GM21447 (cell line): Measurements from ENCODE around the gene TICRR.

Experiments
- ATAC-seq: cut with Tn5 transposase; IDR thresholded peaks from one replicate; pipeline ENCODE4 v1.9.1; 2021; ENCODE audit not compliant: unreplicated experiment

The TICRR gene

DNA sequence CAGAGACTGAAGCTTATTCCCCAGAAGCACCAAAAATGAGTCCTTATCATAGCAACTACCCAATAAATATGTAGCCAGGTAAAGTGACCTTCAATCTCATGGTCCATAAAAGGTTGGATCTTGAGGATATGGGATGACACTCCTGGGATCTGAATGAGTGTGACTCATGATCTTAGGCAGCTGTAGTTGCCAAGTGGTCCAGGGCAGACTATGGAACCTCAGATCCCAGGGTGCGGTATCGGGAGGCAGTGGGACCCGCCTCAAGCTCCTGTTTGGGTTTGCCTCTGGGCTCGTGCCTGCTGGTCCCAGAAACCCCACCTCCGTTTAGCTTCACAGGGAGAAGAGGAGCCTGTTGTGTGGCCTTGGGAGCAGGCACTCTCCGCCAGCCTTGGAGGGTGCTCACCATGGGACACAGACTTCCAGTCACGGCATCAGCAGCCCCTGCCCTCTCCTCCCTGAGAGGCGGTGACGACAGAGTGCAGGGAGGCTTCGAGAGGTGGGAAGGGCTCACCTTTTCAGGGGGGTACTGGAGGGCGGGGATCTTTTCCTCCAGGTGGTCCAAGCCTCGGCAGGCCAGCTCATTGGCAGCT, 95.8 kb downstream of the TICRR start:
- ATAC-seq: no peak

DNA sequence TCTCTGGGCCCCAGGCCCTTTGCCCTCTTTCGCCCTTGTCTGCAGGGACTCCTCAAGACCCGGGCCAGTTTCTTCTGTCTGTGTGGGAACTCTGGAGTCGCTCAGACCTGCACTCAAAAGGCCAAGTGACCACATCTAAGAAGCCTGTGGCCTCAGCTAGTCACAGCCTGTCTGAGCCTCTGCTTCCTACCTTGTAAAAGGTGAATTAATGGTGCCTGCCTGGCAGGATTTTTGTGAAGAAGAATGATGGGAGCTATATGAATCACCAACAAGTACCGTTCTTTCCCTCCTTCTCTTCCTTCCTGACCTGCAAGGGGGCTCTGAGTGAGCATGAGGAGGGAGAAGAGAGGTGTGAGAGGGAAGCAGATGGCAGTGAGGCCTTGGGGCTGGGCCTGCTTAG, 96.4 kb downstream of the TICRR start:
- no peak for ATAC-seq

DNA sequence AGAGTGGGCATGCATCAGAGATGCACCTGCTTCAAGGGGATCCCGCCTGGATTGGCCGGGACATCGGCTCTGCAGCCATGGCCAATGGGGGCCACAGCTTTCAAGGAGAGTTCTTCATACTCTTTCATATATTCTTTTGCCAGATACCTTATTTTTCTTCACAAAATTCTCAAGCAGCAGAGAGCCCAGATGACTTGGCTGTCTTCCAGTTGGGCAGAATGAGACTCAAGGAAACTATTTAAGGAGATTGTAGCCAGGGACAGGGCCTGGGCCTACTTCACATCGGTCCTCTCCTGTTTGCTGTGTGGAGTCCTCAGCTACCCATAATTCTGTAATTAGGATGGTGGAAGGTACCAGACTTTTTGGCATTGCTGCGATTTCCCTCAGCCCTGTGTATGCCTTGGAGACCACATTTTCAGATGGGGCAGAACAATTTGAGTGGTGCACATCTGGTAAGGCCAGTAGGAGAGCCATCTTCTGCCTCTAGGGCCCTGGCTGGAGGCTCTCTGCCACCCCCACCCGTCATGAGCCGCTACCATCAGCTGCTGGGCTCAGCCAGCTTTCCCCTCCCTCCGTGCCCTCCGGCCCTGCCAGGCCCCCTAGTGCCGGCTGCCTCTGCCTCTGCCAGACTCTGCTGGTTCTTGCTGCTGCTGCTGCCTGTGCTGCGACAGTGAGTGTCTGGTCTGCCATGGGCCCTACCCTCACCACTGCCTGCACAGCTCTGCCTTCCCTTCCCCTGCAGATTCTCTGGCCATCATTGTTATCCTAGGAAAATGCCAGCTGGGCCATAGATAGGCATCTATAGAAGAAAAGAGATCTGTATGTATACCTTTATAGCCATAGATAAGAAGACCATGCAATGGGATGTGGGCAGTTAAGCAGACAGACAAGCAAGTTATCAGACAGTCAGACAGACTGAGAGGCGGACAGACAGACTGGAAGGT, 97.2 kb downstream of the TICRR start:
- ATAC-seq: no peak

DNA sequence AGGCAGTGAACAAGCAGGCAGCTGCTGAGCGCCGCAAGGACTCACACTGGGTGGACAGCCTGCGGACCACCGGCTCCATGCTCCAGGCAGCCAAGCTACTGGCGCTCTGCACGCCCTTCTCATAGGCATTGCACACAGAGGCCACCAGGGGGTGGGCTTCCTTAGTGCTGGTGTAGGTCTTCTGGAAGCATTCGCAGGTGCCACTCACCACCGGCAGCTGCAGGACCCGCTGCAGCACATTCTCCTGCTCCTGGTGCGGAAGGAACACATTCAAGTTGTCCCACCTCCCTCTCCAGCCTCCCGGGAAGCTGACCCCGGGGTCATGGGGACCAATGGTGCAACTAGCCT, 97.9 kb downstream of the TICRR start:
- no peak for ATAC-seq

DNA sequence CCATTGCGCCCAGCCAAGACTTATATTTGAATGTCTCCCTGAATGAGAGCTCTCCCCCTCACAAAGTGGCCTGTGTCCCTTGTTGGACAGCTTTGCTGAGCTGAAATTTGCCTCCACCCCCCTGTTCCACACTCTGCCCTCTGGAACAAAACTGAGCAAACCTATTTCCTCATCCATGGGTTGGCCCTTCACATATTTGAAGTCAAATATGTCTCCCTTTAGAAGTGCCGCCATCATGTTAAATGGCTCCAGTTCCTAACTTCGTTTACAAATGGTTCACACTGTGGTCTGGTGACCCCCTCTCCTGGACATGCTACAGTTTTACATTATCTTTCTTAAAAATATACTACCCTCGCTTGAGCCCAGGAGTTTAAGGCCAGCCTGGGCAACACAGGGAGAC, 99.3 kb downstream of the TICRR start:
- no peak for ATAC-seq

DNA sequence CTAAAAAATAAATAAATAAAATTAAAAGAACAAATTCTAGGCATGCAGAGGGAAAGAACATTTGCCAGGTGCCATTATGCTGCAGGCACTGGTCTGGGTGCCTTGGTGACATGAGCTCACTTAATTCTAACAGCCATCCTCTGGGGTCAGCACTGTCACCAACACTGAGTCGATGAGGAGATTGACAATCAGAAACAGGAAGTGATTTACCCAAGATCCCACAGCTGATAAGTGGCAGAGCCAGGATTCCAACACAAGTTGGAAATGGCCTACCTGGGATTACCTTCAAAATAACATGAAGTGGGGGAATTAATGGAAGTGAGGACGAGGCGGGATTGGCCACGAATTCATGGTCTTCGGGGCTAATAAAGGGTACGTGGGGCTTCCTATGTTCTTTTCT, 100.3 kb downstream of the TICRR start:
- ATAC-seq: no peak

DNA sequence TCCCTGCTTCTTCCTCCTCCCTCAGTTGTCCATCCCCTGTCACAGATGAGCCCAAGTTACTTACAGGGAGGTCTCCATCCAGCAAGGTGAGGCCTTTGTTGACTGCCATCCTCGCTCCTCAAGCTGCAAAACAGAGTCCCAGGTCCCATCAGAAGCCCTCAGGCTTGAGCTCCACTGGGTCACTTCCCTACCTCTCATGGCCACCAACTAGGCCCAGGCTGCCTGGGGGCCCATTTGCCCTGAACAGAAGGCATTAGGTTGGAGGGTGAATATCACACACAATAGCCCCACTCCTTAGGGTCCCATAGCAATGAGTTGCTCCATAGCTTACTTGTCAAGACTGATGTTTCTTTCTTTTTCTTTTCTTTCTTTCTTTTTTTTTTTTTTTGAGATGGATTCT, 102.1 kb downstream of the TICRR start:
- ATAC-seq: no peak
